Measurements from ENCODE around the gene SLC24A3. TPM values are rescaled to one million over a fixed set of nuclear protein-coding genes. Genes with fewer than 3 reads are reported as not detected.

SLC24A3 gene
- total RNA-seq, 1 experiment from 2014 or later, result not detected

GRCh38 chr20:19495905-19496703 lies 283.7 kb downstream of the SLC24A3 start:
- DNase-seq (ENCODE audit: low spot score), result no peak

GRCh38 chr20:19497064-19497463 lies 284.6 kb downstream of the SLC24A3 start:
- DNase-seq (ENCODE audit: low spot score), result no peak

GRCh38 chr20:19498756-19499155 lies 286.3 kb downstream of the SLC24A3 start:
- no peak for DNase-seq (ENCODE audit: low spot score)

GRCh38 chr20:19501476-19502115 lies 289.2 kb downstream of the SLC24A3 start:
- DNase-seq (ENCODE audit: low spot score), result no peak

GRCh38 chr20:19502169-19502568 lies 289.7 kb downstream of the SLC24A3 start:
- no peak for DNase-seq (ENCODE audit: low spot score)

GRCh38 chr20:19504251-19504650 lies 291.8 kb downstream of the SLC24A3 start:
- no peak for DNase-seq (ENCODE audit: low spot score)

- DNase-seq (ENCODE audit: low spot score), result no peak
These were observed 293.6 kb downstream of the SLC24A3 start for GRCh38 chr20:19506021-19506420.

- DNase-seq (ENCODE audit: low spot score), result no peak
These were observed 296.0 kb downstream of the SLC24A3 start for GRCh38 chr20:19508449-19508848.

GRCh38 chr20:19510611-19511010 lies 298.2 kb downstream of the SLC24A3 start:
- no peak for DNase-seq (ENCODE audit: low spot score)

- DNase-seq (ENCODE audit: low spot score), result no peak
These were observed 299.5 kb downstream of the SLC24A3 start for GRCh38 chr20:19511931-19512330.

- DNase-seq (ENCODE audit: low spot score), result no peak
These were observed 300.6 kb downstream of the SLC24A3 start for GRCh38 chr20:19512886-19513677.

- no peak for DNase-seq (ENCODE audit: low spot score)
These were observed 302.6 kb downstream of the SLC24A3 start for GRCh38 chr20:19515074-19515473.

- DNase-seq (ENCODE audit: low spot score), result no peak
These were observed 307.0 kb downstream of the SLC24A3 start for GRCh38 chr20:19519466-19519865.

- DNase-seq (ENCODE audit: low spot score), result no peak
These were observed 307.8 kb downstream of the SLC24A3 start for GRCh38 chr20:19520261-19520660.

- no peak for DNase-seq (ENCODE audit: low spot score)
These were observed 309.8 kb downstream of the SLC24A3 start for GRCh38 chr20:19522071-19522801.

- DNase-seq (ENCODE audit: low spot score), result no peak
These were observed 310.6 kb downstream of the SLC24A3 start for GRCh38 chr20:19522836-19523590.

- DNase-seq (ENCODE audit: low spot score), result no peak
These were observed 312.2 kb downstream of the SLC24A3 start for GRCh38 chr20:19524691-19525090.

- no peak for DNase-seq (ENCODE audit: low spot score)
These were observed 315.1 kb downstream of the SLC24A3 start for GRCh38 chr20:19527509-19527908.

- no peak for DNase-seq (ENCODE audit: low spot score)
These were observed 316.0 kb downstream of the SLC24A3 start for GRCh38 chr20:19528286-19529030.

GRCh38 chr20:19530006-19530405 lies 317.6 kb downstream of the SLC24A3 start:
- no peak for DNase-seq (ENCODE audit: low spot score)
